T-helper 2 cell treated with Interferon-gamma antibody and Interleukin-4, amounts not matched to agents 100 ng/mL and 5 ng/mL, for 36 hours (primary cell): ENCODE data around the gene RAB24. TPM values are rescaled to one million over a fixed set of nuclear protein-coding genes. Genes with fewer than 3 reads are reported as not detected.
"Not testable (repeated sequence)": the region's sequence is repeated elsewhere in the genome, so short reads cannot be mapped to it uniquely, and the experiment has no call there.

Experiments used
- intact Hi-C: fragments of 100-400 bp; cut with micrococcal nuclease; formaldehyde crosslinking; loops from one replicate; pipeline ENCODE4 v1.15.1; 2023
- total RNA-seq: library from RNA; stranded (reverse); gene quantifications from 2 replicates; pipeline ENCODE4 v1.2.3, GENCODE V29; 2022

RAB24 gene
- total RNA-seq, 1 donor from 2014 or later, result 42.3 TPM

DNA sequence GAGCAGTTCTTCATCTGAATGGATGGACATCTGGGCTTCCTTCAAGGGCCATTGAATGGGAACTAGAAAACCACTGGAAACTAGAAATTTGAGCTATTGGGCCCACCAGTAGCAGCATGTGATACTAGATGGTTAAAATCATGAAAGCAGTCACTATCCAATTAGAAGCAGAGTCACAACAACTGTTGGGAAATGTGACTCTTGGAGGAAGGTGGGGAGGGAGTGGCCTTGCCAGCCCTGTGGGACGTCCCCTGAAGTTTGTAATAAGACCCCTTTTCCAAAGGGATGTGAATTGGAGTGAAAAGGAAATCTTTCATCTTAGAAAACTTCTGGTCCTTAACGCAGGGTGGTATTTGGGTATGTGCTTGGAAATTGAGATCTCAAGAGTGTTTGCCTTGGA is 5.6 kb downstream of the RAB24 start:
- intact Hi-C loops, result no loop called here

DNA sequence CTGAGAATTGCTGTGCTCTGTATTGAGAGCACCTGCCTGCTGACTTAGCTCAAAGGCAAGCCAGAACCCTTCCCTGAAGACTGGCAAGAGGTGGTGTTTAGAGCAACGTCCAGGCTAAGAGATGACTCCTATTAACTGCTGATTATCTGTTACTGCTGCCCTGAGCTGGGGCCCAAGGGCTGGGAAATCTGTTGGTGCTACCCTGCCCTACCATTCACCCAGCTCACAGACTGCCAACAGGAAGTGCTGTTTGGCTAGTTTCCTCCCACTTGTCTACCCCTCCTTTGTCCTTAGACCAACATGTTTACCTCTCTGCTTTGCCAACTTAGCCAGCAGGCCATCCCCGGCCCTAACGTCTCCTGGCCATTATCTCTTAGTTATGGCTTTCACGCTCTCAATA is 6.9 kb downstream of the RAB24 start:
- intact Hi-C loops, result no loop called here

DNA sequence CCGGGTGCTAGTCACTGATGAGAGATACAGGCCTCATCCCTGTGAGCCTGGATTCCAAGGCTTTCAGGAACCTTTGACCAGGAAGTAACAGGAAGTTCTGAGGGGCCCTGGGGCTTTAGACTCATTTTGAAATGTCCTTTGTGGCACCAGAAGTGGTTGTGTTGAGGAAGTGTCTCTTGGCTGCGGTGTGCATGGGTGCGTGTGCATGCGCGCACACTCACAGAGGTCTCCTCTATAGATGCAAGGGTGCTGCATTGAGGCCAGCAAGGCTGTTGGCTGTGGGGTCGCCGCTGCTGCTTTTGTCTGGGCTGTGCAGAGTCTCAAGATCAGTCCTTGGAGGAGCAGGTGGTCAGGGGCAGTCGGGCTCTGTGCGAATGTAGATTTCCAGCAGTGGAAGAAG is 7.6 kb downstream of the RAB24 start:
- intact Hi-C loops, result no loop called here

DNA sequence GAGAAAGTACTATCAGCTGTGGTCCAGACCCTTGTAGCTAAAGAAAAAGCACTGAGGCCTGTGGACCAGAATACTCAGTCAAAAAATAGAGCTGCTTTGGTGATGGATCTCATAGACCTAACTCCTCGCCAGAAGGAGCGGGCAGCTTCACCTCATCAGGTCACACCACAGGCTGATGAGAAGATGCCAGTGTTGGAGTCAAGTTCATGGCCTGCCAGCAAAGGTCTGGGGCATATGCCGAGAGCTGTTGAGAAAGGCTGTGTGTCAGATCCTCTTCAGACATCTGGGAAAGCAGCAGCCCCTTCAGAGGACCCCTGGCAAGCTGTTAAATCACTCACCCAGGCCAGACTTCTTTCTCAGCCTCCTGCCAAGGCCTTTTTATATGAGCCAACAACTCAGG is 8.9 kb downstream of the RAB24 start:
- intact Hi-C loops, result no loop called here

DNA sequence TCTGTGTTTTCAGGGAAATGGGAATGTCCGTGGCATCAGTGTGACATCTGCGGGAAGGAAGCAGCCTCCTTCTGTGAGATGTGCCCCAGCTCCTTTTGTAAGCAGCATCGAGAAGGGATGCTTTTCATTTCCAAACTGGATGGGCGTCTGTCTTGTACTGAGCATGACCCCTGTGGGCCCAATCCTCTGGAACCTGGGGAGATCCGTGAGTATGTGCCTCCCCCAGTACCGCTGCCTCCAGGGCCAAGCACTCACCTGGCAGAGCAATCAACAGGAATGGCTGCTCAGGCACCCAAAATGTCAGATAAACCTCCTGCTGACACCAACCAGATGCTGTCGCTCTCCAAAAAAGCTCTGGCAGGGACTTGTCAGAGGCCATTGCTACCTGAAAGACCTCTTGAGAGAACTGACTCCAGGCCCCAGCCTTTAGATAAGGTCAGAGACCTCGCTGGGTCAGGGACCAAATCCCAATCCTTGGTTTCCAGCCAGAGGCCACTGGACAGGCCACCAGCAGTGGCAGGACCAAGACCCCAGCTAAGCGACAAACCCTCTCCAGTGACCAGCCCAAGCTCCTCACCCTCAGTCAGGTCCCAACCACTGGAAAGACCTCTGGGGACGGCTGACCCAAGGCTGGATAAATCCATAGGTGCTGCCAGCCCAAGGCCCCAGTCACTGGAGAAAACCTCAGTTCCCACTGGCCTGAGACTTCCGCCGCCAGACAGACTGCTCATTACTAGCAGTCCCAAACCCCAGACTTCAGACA is 9.5 kb downstream of the RAB24 start:
- intact Hi-C loops, result no loop called here

DNA sequence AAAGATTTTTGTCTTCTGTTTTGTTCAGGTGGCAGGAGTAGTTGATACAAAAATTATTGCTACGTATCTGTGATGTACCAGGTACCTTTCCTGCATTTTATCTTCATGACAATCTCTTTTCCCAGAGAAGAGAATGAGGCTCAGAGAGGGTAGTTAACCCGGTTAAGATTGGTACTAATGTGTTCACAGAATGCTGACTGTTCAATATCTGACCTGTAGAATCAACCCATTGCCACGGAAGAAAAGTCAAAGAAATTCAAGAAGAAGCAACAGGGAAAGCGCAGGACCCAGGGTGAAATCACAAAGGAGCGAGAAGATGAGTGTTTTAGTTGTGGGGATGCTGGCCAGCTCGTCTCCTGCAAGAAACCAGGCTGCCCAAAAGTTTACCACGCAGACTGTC is 11.8 kb downstream of the RAB24 start:
- intact Hi-C loops, result no loop called here

DNA sequence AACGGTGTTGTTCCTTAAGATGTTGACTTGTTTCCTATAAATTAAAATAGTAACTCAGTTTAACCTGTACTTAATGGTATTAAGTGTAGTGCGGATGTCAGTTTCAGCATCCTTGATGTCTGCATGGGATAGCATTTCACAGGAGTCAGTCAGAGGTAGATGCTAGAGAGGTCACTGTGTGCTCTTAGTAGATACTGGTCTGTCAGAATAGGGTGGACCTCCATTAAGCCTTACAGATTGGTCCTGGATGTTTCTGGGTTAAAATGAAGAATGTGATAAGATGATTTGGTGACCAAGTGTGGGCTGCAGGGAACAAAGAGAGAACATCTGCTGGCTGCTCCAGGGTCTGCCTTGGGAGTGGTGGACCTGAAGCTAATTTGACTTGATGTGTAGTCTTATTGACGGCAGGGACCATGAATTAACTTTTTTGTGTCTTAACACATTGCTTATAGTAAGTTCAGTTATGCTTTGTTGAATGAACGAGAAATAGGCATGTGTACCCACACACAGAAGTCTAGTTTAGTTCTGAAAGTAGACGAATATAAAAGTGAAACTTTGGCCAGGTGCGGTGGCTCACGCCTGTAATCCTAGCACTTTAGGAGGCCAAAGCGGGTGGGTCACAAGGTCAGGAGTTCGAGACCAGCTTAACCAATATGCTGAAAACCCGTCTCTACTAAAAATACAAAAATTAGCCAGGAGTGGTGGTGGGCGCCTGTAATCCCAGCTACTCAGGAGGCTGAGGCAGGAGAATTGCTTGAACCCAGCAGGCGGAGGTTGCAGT is 12.5 kb downstream of the RAB24 start:
- intact Hi-C loops, result no loop called here

DNA sequence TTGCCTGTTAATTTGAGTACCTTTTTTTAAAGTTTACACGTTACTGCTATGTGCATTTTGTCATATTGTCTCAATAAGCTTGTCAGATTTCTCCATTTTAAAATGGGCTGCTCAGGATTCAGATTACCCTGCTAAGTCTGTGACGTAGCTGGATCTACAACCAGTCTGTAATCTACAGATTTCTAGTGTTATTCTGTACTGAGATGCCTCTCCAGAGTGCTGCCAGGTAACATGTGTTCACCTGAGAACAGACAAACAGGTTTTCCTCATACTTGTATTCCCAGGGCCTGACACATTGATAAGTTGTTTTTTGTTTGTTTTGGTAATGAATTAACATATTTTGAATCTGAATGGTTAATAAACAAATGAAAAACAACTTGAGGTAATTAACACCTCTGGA is 15.3 kb downstream of the RAB24 start:
- intact Hi-C loops, result no loop called here

DNA sequence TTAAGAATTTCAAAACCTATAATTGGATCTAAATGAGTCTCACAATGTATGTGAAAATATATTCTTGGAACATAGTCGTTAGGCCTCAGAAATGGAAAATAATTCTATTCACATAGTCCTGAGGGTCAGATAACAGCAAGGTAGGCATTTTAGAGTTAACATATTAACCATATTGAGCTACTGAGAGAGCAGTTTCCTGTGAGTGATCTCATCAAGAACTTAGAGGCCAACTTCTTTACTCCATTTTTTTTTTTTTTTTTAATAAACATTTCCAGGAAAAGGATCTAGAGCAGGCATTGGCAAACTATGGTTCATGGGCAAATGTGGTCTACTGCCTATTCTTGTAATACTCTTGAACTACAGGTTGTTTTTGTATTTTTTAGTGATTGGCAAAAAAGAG is 26.6 kb downstream of the RAB24 start:
- intact Hi-C loops, result no loop called here

DNA sequence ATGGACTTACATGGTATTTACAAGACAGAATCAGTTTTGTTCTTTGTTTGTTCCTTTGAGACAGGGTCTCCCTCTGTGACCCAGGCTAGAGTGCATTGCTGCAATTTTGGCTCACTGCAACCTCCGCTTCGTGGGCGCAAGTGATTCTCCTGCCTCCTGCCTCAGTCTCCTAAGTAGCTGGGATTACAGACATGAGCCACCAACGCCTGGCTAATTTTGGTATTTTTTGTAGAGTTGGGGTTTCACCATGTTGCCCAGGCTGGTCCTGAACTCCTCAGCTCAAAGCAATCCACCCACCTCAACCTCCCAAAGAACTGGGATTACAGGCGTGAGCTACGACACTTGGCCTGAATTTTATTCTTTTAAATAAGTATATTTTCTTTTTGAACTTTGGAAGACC is 27.6 kb downstream of the RAB24 start:
- intact Hi-C loops, result no loop called here

DNA sequence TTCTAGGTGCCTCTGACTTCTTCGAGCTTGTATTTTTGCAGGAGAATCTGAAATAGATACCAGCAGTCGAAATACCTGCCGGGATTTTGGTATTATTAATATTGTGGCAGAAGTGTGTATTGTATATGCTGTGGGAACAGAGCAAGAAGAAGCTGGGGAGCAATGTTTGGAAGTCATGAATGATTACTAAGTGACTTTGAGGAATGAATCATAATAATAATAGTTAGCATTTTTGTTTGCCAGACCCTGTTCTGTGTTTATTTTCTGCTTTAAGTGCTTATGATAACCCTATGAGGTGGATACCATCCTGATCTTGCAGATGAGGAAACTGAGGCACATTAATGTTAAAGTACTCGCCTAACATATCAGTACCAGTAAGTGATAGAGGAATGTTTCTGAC is 32.4 kb downstream of the RAB24 start:
- intact Hi-C loops, result no loop called here

DNA sequence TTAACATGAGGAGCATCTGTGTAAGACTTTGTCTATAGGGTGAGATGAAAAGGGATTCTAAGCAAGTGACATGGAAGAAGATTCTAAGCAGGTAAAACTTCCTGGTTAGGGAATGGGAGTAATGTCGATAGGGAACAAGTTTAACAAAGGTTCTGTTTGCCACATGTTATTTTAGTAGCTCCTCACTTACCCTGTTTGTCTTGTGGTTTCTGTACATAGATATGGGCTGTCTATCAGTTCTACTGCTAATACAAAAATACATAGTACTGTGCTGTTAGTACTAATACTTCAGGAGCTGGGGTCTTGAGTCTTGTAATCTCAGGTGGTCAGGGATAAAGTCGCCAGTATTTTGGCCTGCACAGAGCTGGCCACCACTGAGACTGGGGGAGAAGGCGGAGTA is 32.9 kb downstream of the RAB24 start:
- intact Hi-C loops, result no loop called here

DNA sequence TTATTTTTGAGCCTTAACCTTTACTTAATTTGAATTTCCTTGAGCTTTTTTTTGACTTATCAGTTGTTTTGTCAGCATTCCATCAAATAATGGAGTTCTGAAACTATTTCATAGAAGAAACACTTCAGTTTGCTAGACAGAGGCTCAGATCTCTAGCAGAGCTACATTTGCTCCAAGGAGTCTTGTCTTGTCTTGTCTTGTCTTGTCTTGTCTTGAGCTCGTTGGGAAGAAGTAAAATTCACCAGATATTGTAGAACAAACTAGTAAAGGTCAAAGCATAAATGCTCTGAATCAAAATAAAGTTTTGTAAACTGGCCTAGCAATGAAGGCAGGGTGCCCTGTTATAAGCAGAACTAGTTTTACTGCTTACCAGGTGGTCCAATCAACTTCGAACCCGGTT is 33.5 kb downstream of the RAB24 start:
- intact Hi-C loops, result no loop called here

DNA sequence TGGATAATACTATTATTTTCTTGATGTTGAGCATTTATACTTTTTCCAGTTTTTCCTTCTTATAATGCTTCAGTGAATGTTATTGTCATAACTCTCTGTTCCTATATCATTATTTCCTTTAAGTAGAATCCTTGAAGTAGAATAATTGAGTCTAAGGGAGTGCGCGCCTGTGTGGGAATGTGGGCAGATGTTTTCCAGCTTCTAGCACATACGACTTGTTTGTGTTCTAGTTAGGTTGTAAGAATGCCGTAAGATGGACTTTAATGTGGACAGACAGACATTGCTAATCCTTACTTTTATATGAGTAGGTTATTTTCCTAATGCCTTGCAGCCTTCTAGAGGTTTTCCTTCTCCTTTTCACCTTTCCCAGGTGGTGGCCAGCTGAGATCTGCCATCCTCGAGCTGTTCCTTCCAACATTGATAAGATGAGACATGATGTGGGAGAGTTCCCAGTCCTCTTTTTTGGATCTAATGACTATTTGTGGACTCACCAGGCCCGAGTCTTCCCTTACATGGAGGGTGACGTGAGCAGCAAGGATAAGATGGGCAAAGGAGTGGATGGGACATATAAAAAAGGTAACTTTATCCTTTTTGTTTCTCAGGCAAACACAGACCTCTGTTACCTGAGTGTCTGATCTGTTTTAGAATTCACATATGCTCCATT is 34.2 kb downstream of the RAB24 start:
- intact Hi-C loops, result no loop called here

DNA sequence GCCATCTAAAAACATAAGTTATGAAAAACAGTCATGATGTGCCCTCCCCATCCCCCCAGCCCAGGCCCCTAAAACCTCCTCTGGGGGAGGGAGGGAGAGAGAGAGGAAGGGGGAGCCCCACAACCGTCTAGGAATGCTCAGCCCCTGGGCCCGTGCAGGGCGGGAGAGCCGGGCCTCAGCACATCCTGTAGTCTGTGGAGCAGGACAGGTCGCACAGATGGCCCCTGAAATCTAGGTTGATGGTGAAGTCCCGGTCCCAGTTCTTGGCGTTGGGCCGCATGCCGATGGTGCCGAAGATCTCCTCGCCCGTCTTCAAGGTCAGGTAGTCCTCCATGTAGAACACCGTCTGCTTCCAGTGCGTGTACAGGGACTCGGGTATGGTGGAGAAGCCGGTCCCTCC is 38.1 kb downstream of the RAB24 start:
- intact Hi-C loops, result no loop called here

DNA sequence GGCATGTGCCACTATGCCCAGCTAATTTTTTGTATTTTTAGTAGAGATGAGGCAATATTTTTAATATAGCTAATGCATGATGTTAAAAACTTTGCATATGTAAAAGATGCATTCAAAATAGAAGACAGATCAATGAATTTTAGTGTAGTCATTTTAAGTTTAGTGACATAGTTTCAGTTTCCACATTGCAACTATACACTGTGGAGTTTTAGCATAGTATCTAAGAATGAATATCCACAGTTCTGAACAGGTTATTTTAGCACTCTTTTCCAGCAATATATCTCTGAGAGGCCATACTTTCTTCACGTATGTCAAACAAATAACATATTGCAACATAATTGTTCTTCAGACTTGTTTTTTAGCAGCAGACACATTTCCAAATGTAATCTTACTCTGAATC is 39.3 kb downstream of the RAB24 start:
- intact Hi-C loops, result no loop called here

DNA sequence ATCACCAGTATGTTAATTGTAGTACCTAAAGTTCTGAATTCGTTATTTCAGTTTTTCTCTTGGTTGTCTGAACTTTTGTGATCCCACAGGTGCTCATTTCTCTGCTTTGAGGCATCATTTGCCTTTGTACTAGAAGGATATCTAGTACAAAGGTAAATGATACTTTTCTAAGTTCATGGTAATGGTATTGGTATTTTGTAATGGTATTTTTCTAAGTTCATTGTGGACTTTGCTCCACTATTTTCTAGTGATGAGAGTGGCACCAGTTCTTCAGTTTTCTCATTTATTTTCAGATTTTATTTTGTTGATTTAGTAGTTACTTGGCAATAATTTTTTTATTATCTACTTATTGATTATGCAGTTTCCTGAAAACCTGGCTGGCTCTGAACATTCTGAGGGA is 42.0 kb downstream of the RAB24 start:
- intact Hi-C loops, result no loop called here

DNA sequence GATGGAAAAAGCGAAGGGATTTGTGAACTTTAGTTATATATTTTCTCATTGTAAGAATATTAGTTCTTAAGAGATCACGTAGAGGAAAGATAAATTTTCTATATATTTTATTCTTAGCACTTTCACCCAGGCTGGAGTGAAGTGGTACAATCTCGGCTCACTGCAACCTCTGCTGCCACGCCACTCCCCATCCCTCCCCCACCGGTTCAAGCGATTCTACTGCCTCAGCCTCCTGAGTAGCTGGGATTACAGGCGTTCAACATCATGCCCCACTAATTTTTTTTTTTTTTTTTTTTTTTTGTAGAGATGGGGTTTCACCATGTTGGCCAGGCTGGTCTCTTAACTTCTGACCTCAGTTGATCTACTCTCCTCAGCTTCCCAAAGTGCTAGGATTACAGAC is 42.6 kb downstream of the RAB24 start:
- intact Hi-C loops, result no loop called here

DNA sequence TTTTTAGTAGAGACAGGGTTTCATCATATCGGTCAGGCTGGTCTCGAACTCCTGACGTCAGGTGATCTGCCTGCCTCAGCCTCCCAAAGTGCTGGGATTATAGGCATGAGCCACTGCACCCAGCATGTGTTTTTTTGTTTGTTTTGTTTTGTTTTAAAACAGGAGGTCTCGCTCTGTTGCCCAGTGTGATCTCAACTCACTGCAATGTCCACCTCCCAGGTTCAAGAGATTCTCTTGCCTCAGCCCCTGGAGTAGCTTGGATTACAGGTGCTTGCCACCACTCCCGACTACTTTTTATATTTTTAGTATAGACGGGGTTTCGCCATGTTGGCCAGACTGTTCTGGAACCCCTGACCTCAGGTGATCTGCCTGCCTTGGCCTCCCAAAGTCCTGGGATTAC is 44.8 kb downstream of the RAB24 start:
- intact Hi-C loops, result not testable (repeated sequence)

DNA sequence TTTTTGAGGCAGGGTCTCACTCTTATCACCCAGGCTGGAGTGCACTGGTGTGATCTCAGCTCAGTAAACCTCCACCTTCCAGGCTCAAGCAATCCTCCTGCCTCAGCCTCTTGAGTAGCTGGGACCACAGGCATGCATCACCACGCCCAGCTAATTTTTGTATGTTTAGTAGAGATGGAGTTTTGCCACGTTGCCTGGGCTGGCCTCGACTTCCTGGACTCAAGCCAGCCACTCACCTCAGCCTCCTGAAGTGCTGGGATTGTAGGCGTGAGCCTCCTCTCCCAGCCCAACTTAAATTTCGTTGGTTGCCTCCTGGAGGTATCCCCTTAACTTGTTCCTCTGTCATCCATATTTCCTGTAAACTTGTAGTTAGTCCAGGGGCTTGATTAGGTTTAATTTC is 47.2 kb downstream of the RAB24 start:
- intact Hi-C loops, result no loop called here

DNA sequence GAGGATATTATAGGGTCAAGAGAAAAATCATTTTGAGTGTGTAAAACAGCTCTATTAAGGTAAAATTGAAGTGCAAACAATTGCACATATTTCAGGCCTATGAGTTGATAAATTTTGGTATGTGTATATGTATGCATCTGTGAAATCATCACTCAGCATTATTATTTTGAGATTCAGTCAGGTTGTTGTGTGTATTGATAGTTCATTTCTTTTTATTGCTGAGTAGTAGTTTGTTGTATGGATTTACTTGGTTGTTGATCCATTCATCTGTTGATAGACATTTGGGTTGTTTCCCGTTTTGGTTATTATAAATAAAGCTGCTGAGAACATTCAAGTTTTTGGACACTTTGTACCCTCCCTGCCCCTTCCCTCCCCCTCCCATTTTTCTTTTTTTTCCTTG is 50.3 kb downstream of the RAB24 start:
- intact Hi-C loops, result no loop called here
